ENCODE measurements around the gene OR6S1.

Gene OR6S1

GRCh38 chr14:20628063-20628854, 13.2 kb downstream of the OR6S1 start:
- no peak for TF ChIP-seq CTCF (IDR thresholded peaks at IDR 0.05; ENCODE audit: borderline replicate concordance, insufficient read depth, low read depth, low read length)
- no peak overlapping the region for H3K4me3 ChIP-seq (ENCODE audit: low read depth, low read length)

- no peak for TF ChIP-seq CTCF (IDR thresholded peaks at IDR 0.05; ENCODE audit: borderline replicate concordance, insufficient read depth, low read depth, low read length)
Measured at GRCh38 chr14:20627346-20628027, 14.0 kb downstream of the OR6S1 start.

GRCh38 chr14:20626274-20626673, 15.2 kb downstream of the OR6S1 start:
- no peak overlapping the region for H3K4me3 ChIP-seq (ENCODE audit: low read depth, low read length)

More at GRCh38 chr14:20627346-20628027, 14.0 kb downstream of the OR6S1 start:
- no peak overlapping the region for H3K4me3 ChIP-seq (ENCODE audit: low read depth, low read length)

GRCh38 chr14:20624495-20625070, 16.9 kb downstream of the OR6S1 start:
- TF ChIP-seq CTCF (IDR thresholded peaks at IDR 0.05; ENCODE audit: borderline replicate concordance, insufficient read depth, low read depth, low read length): no peak
- H3K4me3 ChIP-seq (ENCODE audit: low read depth, low read length): peak overlapping the region; percentile 40

More at GRCh38 chr14:20626274-20626673, 15.2 kb downstream of the OR6S1 start:
- TF ChIP-seq CTCF (IDR thresholded peaks at IDR 0.05; ENCODE audit: borderline replicate concordance, insufficient read depth, low read depth, low read length): no peak

- no peak for TF ChIP-seq CTCF (IDR thresholded peaks at IDR 0.05; ENCODE audit: borderline replicate concordance, insufficient read depth, low read depth, low read length)
- H3K4me3 ChIP-seq (ENCODE audit: low read depth, low read length): no peak overlapping the region
Measured at GRCh38 chr14:20623798-20624197, 17.7 kb downstream of the OR6S1 start.

GRCh38 chr14:20622816-20623291, 18.6 kb downstream of the OR6S1 start:
- no peak overlapping the region for H3K4me3 ChIP-seq (ENCODE audit: low read depth, low read length)
- TF ChIP-seq CTCF (IDR thresholded peaks at IDR 0.05; ENCODE audit: borderline replicate concordance, insufficient read depth, low read depth, low read length): no peak

Measured in GM12875 (cell line).